Embryonic facial prominence (tissue), 1 donor: ENCODE data around the gene SEC22B.
"Not testable (repeated sequence)": the region's sequence is repeated elsewhere in the genome, so short reads cannot be mapped to it uniquely, and the experiment has no call there.

ENCODE experiments used
- DNase-seq: peaks from one replicate; pipeline ENCODE4 v3.0.0-alpha.2; 2016; ENCODE audit errors: extremely low spot score

SEC22B gene

GRCh38 chr1:120145806-120146205, 30.5 kb downstream of the SEC22B start:
- DNase-seq: not testable (repeated sequence)

GRCh38 chr1:120144626-120145025, 31.7 kb downstream of the SEC22B start:
- not testable (repeated sequence) for DNase-seq

- DNase-seq: not testable (repeated sequence)
These were observed 32.2 kb downstream of the SEC22B start for GRCh38 chr1:120144169-120144568.

GRCh38 chr1:120143334-120143733, 33.0 kb downstream of the SEC22B start:
- DNase-seq: not testable (repeated sequence)

GRCh38 chr1:120142512-120143263, 33.6 kb downstream of the SEC22B start:
- not testable (repeated sequence) for DNase-seq

GRCh38 chr1:120141865-120142264, 34.5 kb downstream of the SEC22B start:
- DNase-seq: not testable (repeated sequence)

GRCh38 chr1:120140656-120141265, 35.6 kb downstream of the SEC22B start:
- DNase-seq: not testable (repeated sequence)

- DNase-seq: not testable (repeated sequence)
These were observed 40.2 kb downstream of the SEC22B start for GRCh38 chr1:120136086-120136485.

- DNase-seq: not testable (repeated sequence)
These were observed 42.4 kb downstream of the SEC22B start for GRCh38 chr1:120133928-120134325.

- peak; percentile 40 for DNase-seq
These were observed 42.9 kb downstream of the SEC22B start for GRCh38 chr1:120133228-120133927.

- not testable (repeated sequence) for DNase-seq
These were observed 43.9 kb downstream of the SEC22B start for GRCh38 chr1:120132406-120132763.

- DNase-seq: peak; percentile 56
These were observed 44.5 kb downstream of the SEC22B start for GRCh38 chr1:120131611-120132405.

- not testable (repeated sequence) for DNase-seq
These were observed 48.4 kb downstream of the SEC22B start for GRCh38 chr1:120127921-120128320.

GRCh38 chr1:120126216-120126615, 50.1 kb downstream of the SEC22B start:
- not testable (repeated sequence) for DNase-seq

GRCh38 chr1:120124628-120125027, 51.7 kb downstream of the SEC22B start:
- not testable (repeated sequence) for DNase-seq

GRCh38 chr1:120123813-120124510, 52.4 kb downstream of the SEC22B start:
- DNase-seq: not testable (repeated sequence)

GRCh38 chr1:120122262-120122893, 53.9 kb downstream of the SEC22B start:
- not testable (repeated sequence) for DNase-seq

GRCh38 chr1:120121830-120122229, 54.5 kb downstream of the SEC22B start:
- DNase-seq: not testable (repeated sequence)

GRCh38 chr1:120120525-120120924, 55.8 kb downstream of the SEC22B start:
- not testable (repeated sequence) for DNase-seq

- not testable (repeated sequence) for DNase-seq
These were observed 58.7 kb downstream of the SEC22B start for GRCh38 chr1:120117371-120118177.
